ENCODE measurements around the gene PADI1.

PADI1 gene

GRCh38 chr1:17255336-17255735 is 50.4 kb downstream of the PADI1 start:
- H3K4me3 ChIP-seq: no peak overlapping the region
- H3K9me3 ChIP-seq (ENCODE audit: low read depth, low read length): no peaks in the 10 kb centered on the region
- TF ChIP-seq FOXP2 (optimal IDR thresholded peaks at IDR 0.05; ENCODE audit: control extremely low read depth, extremely low read length, insufficient read depth) (no peak), POLR2AphosphoS5 (IDR thresholded peaks at IDR 0.05; ENCODE audit: borderline replicate concordance, low read depth, low read length) (no peak), EZH2 (IDR thresholded peaks at IDR 0.05) (no peak)
- no peak overlapping the region for H3K9ac ChIP-seq (ENCODE audit: insufficient read length)
- no peak overlapping the region for H3K27ac ChIP-seq
- no peaks in the 10 kb centered on the region for H3K36me3 ChIP-seq (ENCODE audit: insufficient read depth, low read length)
- DNase-seq (ENCODE audit: low read depth, low spot score): no peak

GRCh38 chr1:17258116-17258757 is 53.3 kb downstream of the PADI1 start:
- Histone ChIP-seq H3K9me3 (ENCODE audit: low read depth, low read length) (no peaks in the 10 kb centered on the region), H3K36me3 (ENCODE audit: insufficient read depth, low read length) (no peaks in the 10 kb centered on the region), H3K4me3 (no peak overlapping the region), H3K27ac (no peak overlapping the region), H3K9ac (ENCODE audit: insufficient read length) (no peak overlapping the region)
- no peak for DNase-seq (ENCODE audit: low read depth, low spot score)
- TF ChIP-seq EZH2 (IDR thresholded peaks at IDR 0.05) (no peak), FOXP2 (optimal IDR thresholded peaks at IDR 0.05; ENCODE audit: control extremely low read depth, extremely low read length, insufficient read depth) (no peak), POLR2AphosphoS5 (IDR thresholded peaks at IDR 0.05; ENCODE audit: borderline replicate concordance, low read depth, low read length) (no peak)

GRCh38 chr1:17258758-17259130 is 53.8 kb downstream of the PADI1 start:
- Histone ChIP-seq H3K27ac (no peak overlapping the region), H3K9me3 (ENCODE audit: low read depth, low read length) (no peaks in the 10 kb centered on the region), H3K4me3 (no peak overlapping the region), H3K9ac (ENCODE audit: insufficient read length) (no peak overlapping the region), H3K36me3 (ENCODE audit: insufficient read depth, low read length) (no peaks in the 10 kb centered on the region)
- DNase-seq (ENCODE audit: low read depth, low spot score): no peak
- no peak for TF ChIP-seq EZH2 (IDR thresholded peaks at IDR 0.05)
- TF ChIP-seq FOXP2 (optimal IDR thresholded peaks at IDR 0.05; ENCODE audit: control extremely low read depth, extremely low read length, insufficient read depth): no peak
- no peak for TF ChIP-seq POLR2AphosphoS5 (IDR thresholded peaks at IDR 0.05; ENCODE audit: borderline replicate concordance, low read depth, low read length)

GRCh38 chr1:17259233-17259873 is 54.4 kb downstream of the PADI1 start:
- no peak for TF ChIP-seq FOXP2 (optimal IDR thresholded peaks at IDR 0.05; ENCODE audit: control extremely low read depth, extremely low read length, insufficient read depth)
- no peak for TF ChIP-seq POLR2AphosphoS5 (IDR thresholded peaks at IDR 0.05; ENCODE audit: borderline replicate concordance, low read depth, low read length)
- TF ChIP-seq EZH2 (IDR thresholded peaks at IDR 0.05): no peak
- no peak for DNase-seq (ENCODE audit: low read depth, low spot score)
- H3K4me3 ChIP-seq: no peak overlapping the region

GRCh38 chr1:17260264-17260663 is 55.3 kb downstream of the PADI1 start:
- Histone ChIP-seq H3K27ac (no peak overlapping the region), H3K36me3 (ENCODE audit: insufficient read depth, low read length) (no peaks in the 10 kb centered on the region), H3K9me3 (ENCODE audit: low read depth, low read length) (no peaks in the 10 kb centered on the region), H3K4me3 (no peak overlapping the region), H3K9ac (ENCODE audit: insufficient read length) (no peak overlapping the region)
- no peak for DNase-seq (ENCODE audit: low read depth, low spot score)
- no peak for TF ChIP-seq POLR2AphosphoS5 (IDR thresholded peaks at IDR 0.05; ENCODE audit: borderline replicate concordance, low read depth, low read length)
- no peak for TF ChIP-seq EZH2 (IDR thresholded peaks at IDR 0.05)
- TF ChIP-seq FOXP2 (optimal IDR thresholded peaks at IDR 0.05; ENCODE audit: control extremely low read depth, extremely low read length, insufficient read depth): no peak

More at GRCh38 chr1:17259233-17259873, 54.4 kb downstream of the PADI1 start:
- no peaks in the 10 kb centered on the region for H3K36me3 ChIP-seq (ENCODE audit: insufficient read depth, low read length)
- no peaks in the 10 kb centered on the region for H3K9me3 ChIP-seq (ENCODE audit: low read depth, low read length)
- H3K9ac ChIP-seq (ENCODE audit: insufficient read length): no peak overlapping the region
- H3K27ac ChIP-seq: no peak overlapping the region

GRCh38 chr1:17260738-17261137 is 55.8 kb downstream of the PADI1 start:
- Histone ChIP-seq H3K36me3 (ENCODE audit: insufficient read depth, low read length) (no peaks in the 10 kb centered on the region), H3K27ac (no peak overlapping the region), H3K9me3 (ENCODE audit: low read depth, low read length) (no peaks in the 10 kb centered on the region), H3K4me3 (no peak overlapping the region), H3K9ac (ENCODE audit: insufficient read length) (no peak overlapping the region)
- TF ChIP-seq EZH2 (IDR thresholded peaks at IDR 0.05) (no peak), POLR2AphosphoS5 (IDR thresholded peaks at IDR 0.05; ENCODE audit: borderline replicate concordance, low read depth, low read length) (no peak), FOXP2 (optimal IDR thresholded peaks at IDR 0.05; ENCODE audit: control extremely low read depth, extremely low read length, insufficient read depth) (no peak)
- no peak for DNase-seq (ENCODE audit: low read depth, low spot score)

GRCh38 chr1:17263936-17264335 is 59.0 kb downstream of the PADI1 start:
- no peak overlapping the region for H3K27ac ChIP-seq
- DNase-seq (ENCODE audit: low read depth, low spot score): no peak
- H3K9ac ChIP-seq (ENCODE audit: insufficient read length): no peak overlapping the region
- no peak overlapping the region for H3K4me3 ChIP-seq
- H3K36me3 ChIP-seq (ENCODE audit: insufficient read depth, low read length): no peaks in the 10 kb centered on the region
- TF ChIP-seq EZH2 (IDR thresholded peaks at IDR 0.05) (no peak), POLR2AphosphoS5 (IDR thresholded peaks at IDR 0.05; ENCODE audit: borderline replicate concordance, low read depth, low read length) (no peak), FOXP2 (optimal IDR thresholded peaks at IDR 0.05; ENCODE audit: control extremely low read depth, extremely low read length, insufficient read depth) (no peak)
- H3K9me3 ChIP-seq (ENCODE audit: low read depth, low read length): no peaks in the 10 kb centered on the region

GRCh38 chr1:17264470-17264869 is 59.5 kb downstream of the PADI1 start:
- Histone ChIP-seq H3K27ac (no peak overlapping the region), H3K36me3 (ENCODE audit: insufficient read depth, low read length) (no peaks in the 10 kb centered on the region), H3K4me3 (no peak overlapping the region), H3K9me3 (ENCODE audit: low read depth, low read length) (no peaks in the 10 kb centered on the region), H3K9ac (ENCODE audit: insufficient read length) (no peak overlapping the region)
- no peak for DNase-seq (ENCODE audit: low read depth, low spot score)
- TF ChIP-seq EZH2 (IDR thresholded peaks at IDR 0.05) (no peak), FOXP2 (optimal IDR thresholded peaks at IDR 0.05; ENCODE audit: control extremely low read depth, extremely low read length, insufficient read depth) (no peak), POLR2AphosphoS5 (IDR thresholded peaks at IDR 0.05; ENCODE audit: borderline replicate concordance, low read depth, low read length) (no peak)
